ENCODE data around the gene LCMT2.

LCMT2 gene

GRCh38 chr15:43346305-43346704 is 15.9 kb upstream of the LCMT2 start:
- no peak for DNase-seq (ENCODE audit: low read depth in 1 of 2, low spot score in 1 of 2)
- no peaks in the 10 kb centered on the region for H3K27me3 ChIP-seq (ENCODE audit: insufficient read depth, poor library complexity, severe bottlenecking)
- TF ChIP-seq SPI1 (IDR thresholded peaks at IDR 0.05; ENCODE audit: borderline replicate concordance, low read depth): no peak
- no peak for TF ChIP-seq POLR2AphosphoS5 (IDR thresholded peaks at IDR 0.05; ENCODE audit: low read depth)
- TF ChIP-seq CTCF (IDR thresholded peaks at IDR 0.05; ENCODE audit: insufficient read depth, low read length): no peak
- TF ChIP-seq GABPA (IDR thresholded peaks at IDR 0.05; ENCODE audit: low read depth): no peak
- TF ChIP-seq REST (IDR thresholded peaks at IDR 0.05; ENCODE audit: insufficient replicate concordance, low read depth): no peak

GRCh38 chr15:43330780-43331087 is 361 bp upstream of the LCMT2 start:
- peak overlapping the region; percentile 91 for H3K27ac ChIP-seq (replicated peaks)

More at GRCh38 chr15:43346305-43346704, 15.9 kb upstream of the LCMT2 start:
- no peak overlapping the region for H3K4me3 ChIP-seq (replicated peaks; ENCODE audit: insufficient read depth, low read length)
- H3K27ac ChIP-seq (replicated peaks): no peak overlapping the region

More at GRCh38 chr15:43330780-43331087, 361 bp upstream of the LCMT2 start:
- Histone ChIP-seq H3K27me3 (ENCODE audit: insufficient read depth, poor library complexity, severe bottlenecking) (no peaks in the 10 kb centered on the region), H3K4me3 (replicated peaks; ENCODE audit: insufficient read depth, low read length) (peak overlapping the region; percentile 55)
- TF ChIP-seq SPI1 (IDR thresholded peaks at IDR 0.05; ENCODE audit: borderline replicate concordance, low read depth) (no peak), GABPA (IDR thresholded peaks at IDR 0.05; ENCODE audit: low read depth) (no peak), POLR2AphosphoS5 (IDR thresholded peaks at IDR 0.05; ENCODE audit: low read depth) (no peak), CTCF (IDR thresholded peaks at IDR 0.05; ENCODE audit: insufficient read depth, low read length) (no peak), REST (IDR thresholded peaks at IDR 0.05; ENCODE audit: insufficient replicate concordance, low read depth) (no peak)
- DNase-seq (ENCODE audit: low read depth in 1 of 2, low spot score in 1 of 2): no peak
